Endothelial cell of umbilical vein (primary cell): ENCODE measurements around the gene TMC1.

Experiments used
- CTCF ChIP-seq, 2 donors: IDR thresholded peaks; 1 replicate in 1 of 2; 2 replicates in 1 of 2; pipeline ENCODE4 v1.5.1; 2011; ENCODE audit warnings: low read length in 2 of 2, mild to moderate bottlenecking in 2 of 2, moderate library complexity in 2 of 2, control low read depth in 1 of 2, inconsistent platforms in 1 of 2, low read depth in 1 of 2; ENCODE audit not compliant: insufficient read depth in 1 of 2; ENCODE audit errors: extremely low read depth in 1 of 2
- MYC ChIP-seq: IDR thresholded peaks from one replicate; pipeline ENCODE4 v1.6.1; 2011; ENCODE audit warnings: mild to moderate bottlenecking, low read depth, low read length
- POLR2A ChIP-seq: IDR thresholded peaks from 2 replicates; pipeline ENCODE4 v1.6.1; 2012; ENCODE audit warnings: low read depth, mild to moderate bottlenecking, control low read depth, low read length

GRCh38 chr9:72524820-72525540 lies 3.6 kb downstream of the TMC1 start:
- TF ChIP-seq CTCF (IDR thresholded peaks at IDR 0.05; ENCODE audit: extremely low read depth in 1 of 2, insufficient read depth in 1 of 2, low read depth in 1 of 2, low read length in 2 of 2) (no peak), POLR2A (peak; percentile 60), MYC (no peak)
